Activated CD4-positive, alpha-beta T cell treated with anti-CD3 and anti-CD28 coated beads, Interleukin-2, amount 10 ng/mL, durations not matched to agents 24 days and 14 days (primary cell): ENCODE data around the gene TNRC6B. TPM values are rescaled to one million over a fixed set of nuclear protein-coding genes. Genes with fewer than 3 reads are reported as not detected.

ENCODE experiments used
- DNase-seq: peaks from one replicate; pipeline ENCODE4 v3.0.0; 2022
- H3K27ac Mint-ChIP-seq: one replicate; pipeline ENCODE4 v1.8.0; 2022; ENCODE audit warnings: mild to moderate bottlenecking, mixed read lengths
- H3K27me3 Mint-ChIP-seq: one replicate; pipeline ENCODE4 v1.8.0; 2022; ENCODE audit warnings: mixed read lengths
- H3K36me3 Mint-ChIP-seq: one replicate; pipeline ENCODE4 v1.8.0; 2022; ENCODE audit warnings: low read depth, mild to moderate bottlenecking, mixed read lengths
- H3K4me1 Mint-ChIP-seq: one replicate; pipeline ENCODE4 v1.8.0; 2021; ENCODE audit warnings: mixed read lengths
- H3K4me3 Mint-ChIP-seq: one replicate; pipeline ENCODE4 v1.8.0; 2022; ENCODE audit warnings: mild to moderate bottlenecking, moderate library complexity, mixed read lengths
- H3K9me3 Mint-ChIP-seq: one replicate; pipeline ENCODE4 v1.8.0; 2021; ENCODE audit warnings: mixed read lengths
- intact Hi-C: fragments of 100-400 bp; cut with micrococcal nuclease; formaldehyde crosslinking; loops from one replicate; pipeline ENCODE4 v1.15.1; 2023
- total RNA-seq: library from RNA; stranded (reverse); gene quantifications from 2 replicates; pipeline ENCODE4 v1.2.3, GENCODE V29; 2022

Gene TNRC6B
- total RNA-seq, 1 donor from 2014 or later = 31.3 TPM

- H3K9me3 Mint-ChIP-seq = no peaks in the 10 kb centered on the region
- H3K27ac Mint-ChIP-seq = peak overlapping the region; percentile 9
- H3K36me3 Mint-ChIP-seq = peaks cover 45% of the 10 kb centered on the region
- peaks cover 25% of the 10 kb centered on the region for H3K4me1 Mint-ChIP-seq
- intact Hi-C loops = loop anchor here (1.0 kb wide), 4 partner anchors 12 to 100 kb away; partner anchors contain the start of genes ADSL and TNRC6B
- H3K27me3 Mint-ChIP-seq = no peaks in the 10 kb centered on the region
- no peak for DNase-seq
- H3K4me3 Mint-ChIP-seq = no peak overlapping the region
These were observed 99.5 kb downstream of the TNRC6B start for GRCh38 chr22:40276996-40277823.

DNA sequence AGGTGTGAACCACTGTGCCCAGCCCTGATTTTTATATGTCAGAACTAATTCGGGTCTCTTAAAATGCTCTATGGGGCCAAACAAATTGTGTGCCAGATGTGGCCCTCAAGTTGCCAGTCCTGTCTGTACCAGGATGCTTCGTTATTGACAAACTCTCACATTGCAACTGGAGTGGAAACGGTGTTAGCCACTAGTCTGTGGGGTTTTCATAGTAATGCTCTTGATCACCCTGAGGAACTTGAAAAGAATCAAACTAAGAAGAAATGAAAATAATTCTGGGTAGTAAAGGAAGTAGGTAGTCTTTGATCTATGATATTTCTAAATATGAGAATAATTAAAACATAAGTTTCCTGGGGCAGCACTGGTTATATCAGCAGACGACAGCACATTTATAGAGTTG is 101.3 kb downstream of the TNRC6B start:
- peaks cover 35% of the 10 kb centered on the region for H3K36me3 Mint-ChIP-seq
- no peaks in the 10 kb centered on the region for H3K9me3 Mint-ChIP-seq
- no peaks in the 10 kb centered on the region for H3K27me3 Mint-ChIP-seq
- H3K27ac Mint-ChIP-seq = no peak overlapping the region
- peaks cover 29% of the 10 kb centered on the region for H3K4me1 Mint-ChIP-seq
- intact Hi-C loops = no loop called here
- no peak for DNase-seq
- no peak overlapping the region for H3K4me3 Mint-ChIP-seq

- DNase-seq = no peak
- H3K27ac Mint-ChIP-seq = no peak overlapping the region
- H3K9me3 Mint-ChIP-seq = no peaks in the 10 kb centered on the region
- no peaks in the 10 kb centered on the region for H3K27me3 Mint-ChIP-seq
- peaks cover 49% of the 10 kb centered on the region for H3K36me3 Mint-ChIP-seq
- intact Hi-C loops = no loop called here
- H3K4me3 Mint-ChIP-seq = no peak overlapping the region
- H3K4me1 Mint-ChIP-seq = peaks cover 32% of the 10 kb centered on the region
These were observed 104.0 kb downstream of the TNRC6B start for GRCh38 chr22:40281717-40282116.

DNA sequence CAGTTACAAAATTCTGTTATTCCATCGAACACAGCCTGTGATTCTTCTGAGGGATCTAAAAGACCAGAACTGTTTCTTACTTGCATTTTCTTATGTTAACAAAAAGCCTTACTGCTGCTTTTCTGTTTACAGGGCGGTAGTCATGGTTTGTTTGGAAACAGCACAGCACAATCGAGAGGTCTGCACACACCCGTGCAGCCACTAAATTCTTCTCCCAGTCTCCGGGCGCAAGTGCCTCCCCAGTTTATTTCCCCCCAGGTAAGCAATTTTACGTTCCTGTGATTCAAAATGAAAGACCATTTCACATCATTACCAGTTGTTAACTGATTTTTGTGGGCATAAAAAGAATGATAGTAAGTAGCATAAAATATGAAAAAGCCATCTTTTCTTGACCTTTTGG is 107.8 kb downstream of the TNRC6B start:
- intact Hi-C loops = loop anchor here (5.0 kb wide), 1 partner anchor 43 kb away; no protein-coding TSS in a partner anchor
- H3K9me3 Mint-ChIP-seq = no peaks in the 10 kb centered on the region
- no peak overlapping the region for H3K4me3 Mint-ChIP-seq
- peaks cover 41% of the 10 kb centered on the region for H3K36me3 Mint-ChIP-seq
- H3K4me1 Mint-ChIP-seq = peaks cover 35% of the 10 kb centered on the region
- no peaks in the 10 kb centered on the region for H3K27me3 Mint-ChIP-seq
- DNase-seq = no peak
- H3K27ac Mint-ChIP-seq = no peak overlapping the region

- intact Hi-C loops = loop anchor here (1.0 to 5.0 kb wide), 4 partner anchors 14 to 56 kb away; partner anchors contain the start of gene ADSL
- Mint-ChIP-seq H3K27me3 (no peaks in the 10 kb centered on the region), H3K9me3 (no peaks in the 10 kb centered on the region), H3K4me1 (peaks cover 43% of the 10 kb centered on the region), H3K27ac (peak overlapping the region; percentile 93), H3K4me3 (peak overlapping the region; percentile 79), H3K36me3 (peaks cover 43% of the 10 kb centered on the region)
- peak; percentile 90 for DNase-seq
These were observed 112.3 kb downstream of the TNRC6B start for GRCh38 chr22:40289991-40290459.

GRCh38 chr22:40290516-40290915 is 112.8 kb downstream of the TNRC6B start:
- intact Hi-C loops = no loop called here
- H3K27me3 Mint-ChIP-seq = no peaks in the 10 kb centered on the region
- H3K4me1 Mint-ChIP-seq = peaks cover 41% of the 10 kb centered on the region
- DNase-seq = no peak
- H3K36me3 Mint-ChIP-seq = peaks cover 44% of the 10 kb centered on the region
- no peaks in the 10 kb centered on the region for H3K9me3 Mint-ChIP-seq
- H3K4me3 Mint-ChIP-seq = peak overlapping the region; percentile 79
- H3K27ac Mint-ChIP-seq = peak overlapping the region; percentile 93

GRCh38 chr22:40294696-40295095 is 117.0 kb downstream of the TNRC6B start:
- no peak overlapping the region for H3K27ac Mint-ChIP-seq
- DNase-seq = no peak
- H3K27me3 Mint-ChIP-seq = no peaks in the 10 kb centered on the region
- no peak overlapping the region for H3K4me3 Mint-ChIP-seq
- peaks cover 34% of the 10 kb centered on the region for H3K36me3 Mint-ChIP-seq
- no peaks in the 10 kb centered on the region for H3K9me3 Mint-ChIP-seq
- peaks cover 22% of the 10 kb centered on the region for H3K4me1 Mint-ChIP-seq
- intact Hi-C loops = no loop called here

DNA sequence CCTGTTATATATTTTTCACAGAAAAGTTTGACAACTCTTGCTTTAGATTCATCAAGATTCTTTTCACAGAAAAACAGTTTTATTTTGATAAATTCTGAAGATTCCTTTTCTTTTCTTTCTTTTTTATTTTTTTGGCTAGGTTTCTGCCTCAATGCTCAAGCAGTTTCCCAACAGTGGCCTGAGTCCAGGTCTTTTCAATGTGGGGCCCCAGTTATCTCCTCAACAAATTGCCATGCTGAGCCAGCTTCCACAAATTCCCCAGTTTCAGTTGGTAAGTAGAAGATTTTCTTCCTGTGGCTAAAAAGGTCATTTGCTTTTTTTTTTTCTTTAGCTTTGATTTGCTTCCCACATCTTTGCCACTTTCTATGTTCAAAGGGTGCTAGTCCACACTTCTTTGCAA is 122.6 kb downstream of the TNRC6B start:
- H3K36me3 Mint-ChIP-seq = peaks cover 44% of the 10 kb centered on the region
- DNase-seq = no peak
- no peak overlapping the region for H3K27ac Mint-ChIP-seq
- H3K4me3 Mint-ChIP-seq = no peak overlapping the region
- H3K27me3 Mint-ChIP-seq = no peaks in the 10 kb centered on the region
- H3K9me3 Mint-ChIP-seq = no peaks in the 10 kb centered on the region
- H3K4me1 Mint-ChIP-seq = peaks cover 12% of the 10 kb centered on the region
- intact Hi-C loops = no loop called here

GRCh38 chr22:40300884-40301672 is 123.4 kb downstream of the TNRC6B start:
- H3K4me1 Mint-ChIP-seq = peaks cover 16% of the 10 kb centered on the region
- intact Hi-C loops = no loop called here
- no peak for DNase-seq
- H3K27me3 Mint-ChIP-seq = no peaks in the 10 kb centered on the region
- H3K9me3 Mint-ChIP-seq = no peaks in the 10 kb centered on the region
- H3K36me3 Mint-ChIP-seq = peaks cover 41% of the 10 kb centered on the region
- H3K27ac Mint-ChIP-seq = no peak overlapping the region
- H3K4me3 Mint-ChIP-seq = no peak overlapping the region

DNA sequence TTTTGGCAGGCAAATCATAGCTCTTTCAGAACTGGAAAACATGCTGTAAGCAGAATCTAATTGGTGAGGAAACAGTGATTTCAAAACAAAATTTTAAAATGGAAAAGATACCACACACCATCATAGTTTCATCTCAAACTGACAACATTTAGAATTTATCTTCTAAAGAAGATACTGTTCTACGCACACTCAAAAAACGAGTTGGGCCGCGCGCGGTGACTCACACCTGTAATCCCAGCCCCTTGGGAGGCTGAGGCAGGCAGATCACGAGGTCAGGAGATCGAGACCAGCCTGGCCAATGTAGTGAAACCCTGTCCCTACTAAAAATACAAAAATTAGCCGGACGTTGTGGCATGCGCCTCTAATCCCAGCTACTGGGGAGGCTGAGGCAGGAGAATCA is 124.4 kb downstream of the TNRC6B start:
- DNase-seq = no peak
- H3K36me3 Mint-ChIP-seq = peaks cover 36% of the 10 kb centered on the region
- peaks cover 16% of the 10 kb centered on the region for H3K4me1 Mint-ChIP-seq
- H3K27me3 Mint-ChIP-seq = no peaks in the 10 kb centered on the region
- H3K27ac Mint-ChIP-seq = no peak overlapping the region
- no peak overlapping the region for H3K4me3 Mint-ChIP-seq
- H3K9me3 Mint-ChIP-seq = no peaks in the 10 kb centered on the region
- intact Hi-C loops = no loop called here

DNA sequence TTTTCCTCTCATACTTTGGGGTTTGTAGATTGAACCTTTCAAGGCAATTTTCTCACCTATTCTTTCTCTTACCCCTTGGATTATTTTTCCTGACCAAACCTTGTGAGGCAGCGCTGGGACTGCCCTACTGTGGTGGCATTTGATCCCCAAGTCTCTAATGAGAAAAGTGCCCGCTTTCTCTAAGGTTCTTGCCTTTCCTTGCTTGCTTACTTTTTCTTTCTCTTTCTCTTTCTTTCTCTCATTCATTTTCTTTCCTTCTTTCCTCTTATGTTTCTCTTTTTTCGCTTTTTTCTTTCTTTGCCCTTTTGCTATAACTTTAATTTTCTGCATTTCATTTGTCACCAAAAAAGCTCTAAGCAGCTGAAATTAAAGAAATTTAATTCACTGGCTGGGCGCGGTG is 127.9 kb downstream of the TNRC6B start:
- Mint-ChIP-seq H3K27ac (peak overlapping the region; percentile 26), H3K27me3 (no peaks in the 10 kb centered on the region), H3K4me3 (no peak overlapping the region), H3K9me3 (no peaks in the 10 kb centered on the region), H3K4me1 (peaks cover 32% of the 10 kb centered on the region), H3K36me3 (peaks cover 44% of the 10 kb centered on the region)
- DNase-seq = no peak
- intact Hi-C loops = no loop called here

GRCh38 chr22:40308999-40309573 is 131.4 kb downstream of the TNRC6B start:
- Mint-ChIP-seq H3K4me1 (peaks cover 24% of the 10 kb centered on the region), H3K9me3 (no peaks in the 10 kb centered on the region), H3K4me3 (peak overlapping the region; percentile 35), H3K36me3 (peaks cover 49% of the 10 kb centered on the region), H3K27ac (no peak overlapping the region), H3K27me3 (no peaks in the 10 kb centered on the region)
- intact Hi-C loops = no loop called here
- DNase-seq = no peak

- Mint-ChIP-seq H3K9me3 (no peaks in the 10 kb centered on the region), H3K27ac (no peak overlapping the region)
These were observed 131.9 kb downstream of the TNRC6B start for GRCh38 chr22:40309631-40310030.

More at GRCh38 chr22:40309631-40310030, 131.9 kb downstream of the TNRC6B start:
- intact Hi-C loops = no loop called here
- Mint-ChIP-seq H3K4me3 (no peak overlapping the region), H3K4me1 (peaks cover 24% of the 10 kb centered on the region), H3K27me3 (no peaks in the 10 kb centered on the region), H3K36me3 (peaks cover 53% of the 10 kb centered on the region)
- no peak for DNase-seq
